Transverse colon (tissue), 4 donors: Measurements from ENCODE around the gene SLC25A42. TPM values are rescaled to one million over a fixed set of nuclear protein-coding genes. Genes with fewer than 3 reads are reported as not detected.

ENCODE experiments used
- DNase-seq: peaks from one replicate; pipeline ENCODE4 v3.0.0-alpha.2; 2019
- H3K27ac ChIP-seq, 4 donors: fragments of 200-600 bp; sonication (generic); 2 replicates each; pipeline ENCODE4 v1.5.1; 2016 to 2018; ENCODE audit warnings: inconsistent platforms in 4 of 4
- H3K27me3 ChIP-seq: fragments of 200-600 bp; sonication (generic); 2 replicates; pipeline ENCODE4 v1.5.1; 2017; ENCODE audit warnings: inconsistent platforms
- H3K36me3 ChIP-seq, 4 donors: fragments of 200-600 bp; sonication (generic); 2 replicates each; pipeline ENCODE4 v1.5.1; 2017 to 2019; ENCODE audit warnings: inconsistent platforms in 4 of 4
- H3K4me1 ChIP-seq, 4 donors: fragments of 200-600 bp; sonication (generic); 2 replicates each; pipeline ENCODE4 v1.5.1; 2017 to 2020; ENCODE audit warnings: inconsistent platforms in 4 of 4
- H3K4me3 ChIP-seq, 4 donors: fragments of 200-600 bp; sonication (generic); 1 replicate in 1 of 4; 2 replicates in 3 of 4; pipeline versions ENCODE4 v1.5.1 to v1.6.1; 2017 to 2019; ENCODE audit warnings: inconsistent platforms in 4 of 4
- H3K9me3 ChIP-seq, 2 donors: fragments of 200-600 bp; sonication (generic); 2 replicates each; pipeline ENCODE4 v1.5.1; 2017 to 2019; ENCODE audit warnings: inconsistent platforms in 2 of 2
- CTCF ChIP-seq, 5 experiments: fragments of 200-600 bp in 3 of 5; fragments of 450-650 bp in 2 of 5; sonication (generic) in 3 of 5; IDR thresholded peaks; 1 replicate in 2 of 5; 2 replicates in 3 of 5; pipeline ENCODE4 v1.5.1; 2016 to 2017; ENCODE audit warnings: antibody characterized with exemption in 5 of 5, inconsistent platforms in 3 of 5, mild to moderate bottlenecking in 2 of 5, moderate library complexity in 1 of 5
- EP300 ChIP-seq: sonication (generic); formaldehyde crosslinking; IDR thresholded peaks from one replicate; pipeline ENCODE4 v1.6.1; 2017; ENCODE audit warnings: antibody characterized with exemption, low read depth
- POLR2A ChIP-seq: fragments of 450-650 bp; IDR thresholded peaks from one replicate; pipeline ENCODE4 v1.6.1; 2016; ENCODE audit warnings: antibody characterized with exemption, mild to moderate bottlenecking, moderate library complexity
- POLR2AphosphoS5 ChIP-seq, 3 donors: sonication (generic); formaldehyde crosslinking; IDR thresholded peaks; one replicate each; pipeline ENCODE4 v1.6.1; 2016; ENCODE audit warnings: antibody characterized with exemption in 3 of 3
- WGBS, 2 donors: methylation state at CpG; one replicate each; pipeline ENCODE4 v1.1.5; 2018; ENCODE audit warnings: low coverage in 1 of 2; 5-methylcytosine and 5-hydroxymethylcytosine counted together
- in situ Hi-C, 4 donors: fragments of 200-750 bp; cut with MboI; loops; one replicate each; pipeline versions ENCODE4 v1.15.0 to v1.15.1; 2017; ENCODE audit warnings: low sequenced_read_pairs in 3 of 4, low pct_ligation_motif_present in 1 of 4, low pct_unique_long_range_greater_than_20kb in 1 of 4
- intact Hi-C: fragments of 100-400 bp; cut with DNase I; formaldehyde crosslinking; loops from one replicate; pipeline ENCODE4 v1.15.1; 2023; ENCODE audit warnings: low total_unique reads
- total RNA-seq, 4 donors: library from RNA; depleted of rRNA; stranded (reverse); fragments of >200 nt; gene quantifications; one replicate each; pipeline ENCODE4 v1.1.0, GENCODE V29; 2016

Gene SLC25A42
- total RNA-seq, 4 donors from 2014 or later: 6.8 to 141 (median 24.5) TPM

GRCh38 chr19:19077103-19077502, 13.3 kb downstream of the SLC25A42 start:
- H3K4me3 ChIP-seq: no peak overlapping the region
- in situ Hi-C loops: no loop called here

GRCh38 chr19:19078801-19079200, 15.0 kb downstream of the SLC25A42 start:
- H3K36me3 ChIP-seq: no peaks in the 10 kb centered on the region
- H3K4me1 ChIP-seq: no peaks in the 10 kb centered on the region
- in situ Hi-C loops: no loop called here
- no peak for DNase-seq
- WGBS, 2 donors: 97 to 98% methylated on average over 6 of the region's 6 CpGs
- no peak overlapping the region for H3K27ac ChIP-seq
- TF ChIP-seq EP300 (no peak), POLR2AphosphoS5 (IDR thresholded peaks at IDR 0.05) (no peak)
- no peaks in the 10 kb centered on the region for H3K27me3 ChIP-seq
- intact Hi-C loops: no loop called here
- no peak overlapping the region for H3K4me3 ChIP-seq
- no peaks in the 10 kb centered on the region for H3K9me3 ChIP-seq

More at GRCh38 chr19:19077103-19077502, 13.3 kb downstream of the SLC25A42 start:
- intact Hi-C loops: no loop called here
- Histone ChIP-seq H3K27me3 (no peaks in the 10 kb centered on the region), H3K27ac (no peak overlapping the region), H3K9me3 (no peaks in the 10 kb centered on the region), H3K4me1 (no peaks in the 10 kb centered on the region), H3K36me3 (no peaks in the 10 kb centered on the region)
- WGBS, 2 donors: 90 to 93% methylated on average over 5 to 7 of the region's 7 CpGs
- TF ChIP-seq CTCF (IDR thresholded peaks at IDR 0.05) (no peak), POLR2A (no peak), EP300 (no peak), POLR2AphosphoS5 (IDR thresholded peaks at IDR 0.05) (no peak)
- no peak for DNase-seq

DNA sequence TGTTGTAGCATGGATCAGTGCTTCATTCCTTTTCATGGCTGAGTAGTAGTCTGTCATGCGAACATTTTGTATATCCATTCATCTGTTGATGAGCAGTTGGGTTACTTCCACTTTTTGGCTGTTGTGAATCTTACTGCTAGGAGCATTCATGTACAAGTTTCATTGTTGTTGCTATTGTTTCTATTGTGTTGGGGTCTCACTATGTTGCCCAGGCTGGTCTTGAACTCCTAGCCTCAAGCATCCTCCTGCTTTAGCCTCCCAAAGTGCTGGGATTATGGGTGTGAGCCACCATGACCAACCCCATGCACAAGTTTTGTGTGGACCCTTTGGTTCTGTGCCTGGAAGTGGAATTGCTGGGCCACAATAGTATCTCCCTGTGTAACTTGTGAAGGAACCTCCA, 15.8 kb downstream of the SLC25A42 start:
- no peak overlapping the region for H3K4me3 ChIP-seq
- H3K27me3 ChIP-seq: no peaks in the 10 kb centered on the region
- 100% methylated on average over 1 of the region's 1 CpG; no CpG with 5 or more reads in 1 of the 2 donors for WGBS, 2 donors
- no peaks in the 10 kb centered on the region for H3K4me1 ChIP-seq
- intact Hi-C loops: no loop called here
- in situ Hi-C loops: no loop called here
- DNase-seq: no peak
- TF ChIP-seq POLR2A (no peak), EP300 (no peak), POLR2AphosphoS5 (IDR thresholded peaks at IDR 0.05) (no peak), CTCF (IDR thresholded peaks at IDR 0.05) (no peak)
- H3K9me3 ChIP-seq: no peaks in the 10 kb centered on the region
- no peaks in the 10 kb centered on the region for H3K36me3 ChIP-seq
- H3K27ac ChIP-seq: no peak overlapping the region

GRCh38 chr19:19081642-19082151, 17.9 kb downstream of the SLC25A42 start:
- no peaks in the 10 kb centered on the region for H3K4me1 ChIP-seq
- WGBS, 2 donors: 81 to 92% methylated on average over 2 to 16 of the region's 16 CpGs
- in situ Hi-C loops: no loop called here
- TF ChIP-seq POLR2A: no peak
- no peak for TF ChIP-seq CTCF (IDR thresholded peaks at IDR 0.05)
- H3K27ac ChIP-seq: no peak overlapping the region
- intact Hi-C loops: no loop called here
- no peaks in the 10 kb centered on the region for H3K36me3 ChIP-seq
- no peak overlapping the region for H3K4me3 ChIP-seq
- no peaks in the 10 kb centered on the region for H3K27me3 ChIP-seq
- H3K9me3 ChIP-seq: no peaks in the 10 kb centered on the region
- DNase-seq: no peak
